ENCODE results near the gene OR10G2.

The OR10G2 gene

GRCh38 chr14:21671371-21671770 lies 36.6 kb upstream of the OR10G2 start:
- Histone ChIP-seq H3K4me1 (no peaks in the 10 kb centered on the region), H3K27ac (no peak overlapping the region), H3K4me2 (ENCODE audit: low read length) (no peak overlapping the region), H3K79me2 (no peaks in the 10 kb centered on the region), H3K9ac (no peak overlapping the region), H3K4me3 (ENCODE audit: low read depth, low read length) (no peak overlapping the region), H3K9me3 (ENCODE audit: control insufficient read depth, low read length) (no peaks in the 10 kb centered on the region), H3K36me3 (ENCODE audit: control insufficient read depth, insufficient read depth, low read length) (no peaks in the 10 kb centered on the region), H2AFZ (no peak overlapping the region), H3K27me3 (ENCODE audit: control insufficient read depth, insufficient read depth, low read length) (no peaks in the 10 kb centered on the region)
- no peak for TF ChIP-seq CTCF (IDR thresholded peaks at IDR 0.05)

- no peak overlapping the region for H3K4me3 ChIP-seq (ENCODE audit: low read depth, low read length)
- no peaks in the 10 kb centered on the region for H3K4me1 ChIP-seq
- H3K27me3 ChIP-seq (ENCODE audit: control insufficient read depth, insufficient read depth, low read length), result no peaks in the 10 kb centered on the region
- no peak overlapping the region for H3K4me2 ChIP-seq (ENCODE audit: low read length)
- no peak overlapping the region for H2AFZ ChIP-seq
- no peak for TF ChIP-seq CTCF (IDR thresholded peaks at IDR 0.05)
- no peak overlapping the region for H3K9ac ChIP-seq
- no peaks in the 10 kb centered on the region for H3K36me3 ChIP-seq (ENCODE audit: control insufficient read depth, insufficient read depth, low read length)
- no peaks in the 10 kb centered on the region for H3K9me3 ChIP-seq (ENCODE audit: control insufficient read depth, low read length)
- no peak overlapping the region for H3K27ac ChIP-seq
- no peaks in the 10 kb centered on the region for H3K79me2 ChIP-seq
These were observed 34.5 kb upstream of the OR10G2 start for GRCh38 chr14:21669284-21669683.

GRCh38 chr14:21668377-21668776 lies 33.6 kb upstream of the OR10G2 start:
- Histone ChIP-seq H3K36me3 (ENCODE audit: control insufficient read depth, insufficient read depth, low read length) (no peaks in the 10 kb centered on the region), H3K9ac (no peak overlapping the region), H3K27me3 (ENCODE audit: control insufficient read depth, insufficient read depth, low read length) (no peaks in the 10 kb centered on the region), H3K27ac (no peak overlapping the region), H2AFZ (no peak overlapping the region), H3K4me2 (ENCODE audit: low read length) (no peak overlapping the region), H3K4me1 (no peaks in the 10 kb centered on the region), H3K79me2 (no peaks in the 10 kb centered on the region), H3K4me3 (ENCODE audit: low read depth, low read length) (no peak overlapping the region), H3K9me3 (ENCODE audit: control insufficient read depth, low read length) (no peaks in the 10 kb centered on the region)
- TF ChIP-seq CTCF (IDR thresholded peaks at IDR 0.05), result no peak

- Histone ChIP-seq H3K9ac (no peak overlapping the region), H3K4me3 (ENCODE audit: low read depth, low read length) (no peak overlapping the region), H3K27me3 (ENCODE audit: control insufficient read depth, insufficient read depth, low read length) (no peaks in the 10 kb centered on the region), H3K4me2 (ENCODE audit: low read length) (no peak overlapping the region), H3K4me1 (no peaks in the 10 kb centered on the region), H3K36me3 (ENCODE audit: control insufficient read depth, insufficient read depth, low read length) (no peaks in the 10 kb centered on the region), H3K27ac (no peak overlapping the region), H3K79me2 (no peaks in the 10 kb centered on the region), H2AFZ (no peak overlapping the region), H3K9me3 (ENCODE audit: control insufficient read depth, low read length) (no peaks in the 10 kb centered on the region)
- TF ChIP-seq CTCF (IDR thresholded peaks at IDR 0.05), result no peak
These were observed 22.2 kb upstream of the OR10G2 start for GRCh38 chr14:21656980-21657379.

- Histone ChIP-seq H3K4me3 (ENCODE audit: low read depth, low read length) (no peak overlapping the region), H3K9ac (no peak overlapping the region), H3K27ac (no peak overlapping the region), H3K36me3 (ENCODE audit: control insufficient read depth, insufficient read depth, low read length) (no peaks in the 10 kb centered on the region), H2AFZ (no peak overlapping the region), H3K79me2 (no peaks in the 10 kb centered on the region), H3K9me3 (ENCODE audit: control insufficient read depth, low read length) (no peaks in the 10 kb centered on the region), H3K4me1 (no peaks in the 10 kb centered on the region), H3K4me2 (ENCODE audit: low read length) (no peak overlapping the region), H3K27me3 (ENCODE audit: control insufficient read depth, insufficient read depth, low read length) (no peaks in the 10 kb centered on the region)
- TF ChIP-seq CTCF (IDR thresholded peaks at IDR 0.05), result no peak
These were observed 19.5 kb upstream of the OR10G2 start for GRCh38 chr14:21654215-21654614.
